ENCODE data around the gene BCAM. TPM values are rescaled to one million over a fixed set of nuclear protein-coding genes. Genes with fewer than 3 reads are reported as not detected.

The BCAM gene
- polyA plus RNA-seq, 4 donors, result 2.9 to 136 (median 18.5) TPM

- peaks cover 0 to 20% (median 0%) of the 10 kb centered on the region in 3 donors for H3K36me3 ChIP-seq (ENCODE audit: control insufficient read depth in 3 of 3, insufficient read depth in 2 of 3, low read depth in 1 of 3, low read length in 3 of 3)
- H3K4me1 ChIP-seq (ENCODE audit: control insufficient read depth in 3 of 3, insufficient read depth in 2 of 3, low read depth in 1 of 3, low read length in 2 of 3), result peaks cover 0 to 37% (median 0%) of the 10 kb centered on the region in 3 donors
- peak within 1 kb of the TSS; percentile 81 to 97 (median 92) for H3K4me3 ChIP-seq (ENCODE audit: low read depth in 1 of 3, low read length in 3 of 3)
- H3K9me3 ChIP-seq (ENCODE audit: control insufficient read depth in 2 of 2, insufficient read depth in 1 of 2, low read depth in 1 of 2, low read length in 1 of 2), result no peaks in the 10 kb centered on the region
- peak within 1 kb of the TSS; percentile 97 to 100 (median 98) for H3K27ac ChIP-seq (ENCODE audit: low read depth in 1 of 3, low read length in 2 of 3)
- FAIRE-seq, result no peak
- DNase-seq, result peak; percentile 99 to 100
- H3K27me3 ChIP-seq (ENCODE audit: control insufficient read depth in 3 of 3, insufficient read depth in 3 of 3, low read length in 3 of 3), result no peaks in the 10 kb centered on the region
- WGBS, 3 donors, result 0 to 1% (median 1%) methylated on average over 55 to 67 of the region's 67 CpGs
Observed at GRCh38 chr19:44845612-44846454, 36.9 kb downstream of the BCAM start, which contains the start of gene NECTIN2. TSS of gene NECTIN2 (plus strand) at chr19:44846297. CDS start at chr19:44846526, 229 bp downstream.

- no peak for FAIRE-seq
- Histone ChIP-seq H3K9me3 (ENCODE audit: control insufficient read depth in 2 of 2, insufficient read depth in 1 of 2, low read depth in 1 of 2, low read length in 1 of 2) (no peaks in the 10 kb centered on the region), H3K4me1 (ENCODE audit: control insufficient read depth in 3 of 3, insufficient read depth in 2 of 3, low read depth in 1 of 3, low read length in 2 of 3) (peaks cover 0 to 45% (median 0%) of the 10 kb centered on the region in 3 donors), H3K4me3 (ENCODE audit: low read depth in 1 of 3, low read length in 3 of 3) (peak overlapping the region; percentile 81 to 97 (median 92)), H3K27me3 (ENCODE audit: control insufficient read depth in 3 of 3, insufficient read depth in 3 of 3, low read length in 3 of 3) (no peaks in the 10 kb centered on the region), H3K27ac (ENCODE audit: low read depth in 1 of 3, low read length in 2 of 3) (peak overlapping the region; percentile 97 to 100 (median 98)), H3K36me3 (ENCODE audit: control insufficient read depth in 3 of 3, insufficient read depth in 2 of 3, low read depth in 1 of 3, low read length in 3 of 3) (peaks cover 0 to 27% (median 0%) of the 10 kb centered on the region in 3 donors)
- WGBS, 3 donors, result 1 to 2% (median 1%) methylated on average over 33 to 51 of the region's 51 CpGs
- no peak for DNase-seq
Observed at GRCh38 chr19:44846455-44847143, 37.7 kb downstream of the BCAM start.

- peaks cover 0 to 35% (median 0%) of the 10 kb centered on the region in 3 donors for H3K36me3 ChIP-seq (ENCODE audit: control insufficient read depth in 3 of 3, insufficient read depth in 2 of 3, low read depth in 1 of 3, low read length in 3 of 3)
- DNase-seq (peak; percentile 92 to 96), FAIRE-seq (no peak)
- H3K4me3 ChIP-seq (ENCODE audit: low read depth in 1 of 3, low read length in 3 of 3), result peak overlapping the region; percentile 81 to 97 (median 92)
- H3K9me3 ChIP-seq (ENCODE audit: control insufficient read depth in 2 of 2, insufficient read depth in 1 of 2, low read depth in 1 of 2, low read length in 1 of 2), result no peaks in the 10 kb centered on the region
- peaks cover 0 to 45% (median 0%) of the 10 kb centered on the region in 3 donors for H3K4me1 ChIP-seq (ENCODE audit: control insufficient read depth in 3 of 3, insufficient read depth in 2 of 3, low read depth in 1 of 3, low read length in 2 of 3)
- H3K27ac ChIP-seq (ENCODE audit: low read depth in 1 of 3, low read length in 2 of 3), result peak overlapping the region; percentile 97 to 100 (median 98)
- 1 to 2% (median 2%) methylated on average over 44 to 47 of the region's 47 CpGs for WGBS, 3 donors
- no peaks in the 10 kb centered on the region for H3K27me3 ChIP-seq (ENCODE audit: control insufficient read depth in 3 of 3, insufficient read depth in 3 of 3, low read length in 3 of 3)
Observed at GRCh38 chr19:44847144-44848035, 38.5 kb downstream of the BCAM start.

- H3K36me3 ChIP-seq (ENCODE audit: control insufficient read depth in 3 of 3, insufficient read depth in 2 of 3, low read depth in 1 of 3, low read length in 3 of 3), result peaks cover 0 to 44% (median 0%) of the 10 kb centered on the region in 3 donors
- FAIRE-seq (no peak), DNase-seq (no peak)
- no peaks in the 10 kb centered on the region for H3K9me3 ChIP-seq (ENCODE audit: control insufficient read depth in 2 of 2, insufficient read depth in 1 of 2, low read depth in 1 of 2, low read length in 1 of 2)
- H3K4me1 ChIP-seq (ENCODE audit: control insufficient read depth in 3 of 3, insufficient read depth in 2 of 3, low read depth in 1 of 3, low read length in 2 of 3), result peaks cover 0 to 45% (median 0%) of the 10 kb centered on the region in 3 donors
- peak overlapping the region; percentile 74 to 100 (median 97) for H3K27ac ChIP-seq (ENCODE audit: low read depth in 1 of 3, low read length in 2 of 3)
- WGBS, 3 donors, result 21 to 39% (median 32%) methylated on average over 19 of the region's 19 CpGs
- no peaks in the 10 kb centered on the region for H3K27me3 ChIP-seq (ENCODE audit: control insufficient read depth in 3 of 3, insufficient read depth in 3 of 3, low read length in 3 of 3)
- H3K4me3 ChIP-seq (ENCODE audit: low read depth in 1 of 3, low read length in 3 of 3), result peak overlapping the region in 2 of 3 donors; percentile 92 to 97
Observed at GRCh38 chr19:44848036-44848811, 39.3 kb downstream of the BCAM start.

- peaks cover 0 to 45% (median 0%) of the 10 kb centered on the region in 3 donors for H3K4me1 ChIP-seq (ENCODE audit: control insufficient read depth in 3 of 3, insufficient read depth in 2 of 3, low read depth in 1 of 3, low read length in 2 of 3)
- WGBS, 3 donors, result 34 to 53% (median 43%) methylated on average over 18 of the region's 18 CpGs
- FAIRE-seq, result no peak
- peak in 1 of 2 donors; percentile 55 for DNase-seq
- no peaks in the 10 kb centered on the region for H3K27me3 ChIP-seq (ENCODE audit: control insufficient read depth in 3 of 3, insufficient read depth in 3 of 3, low read length in 3 of 3)
- no peaks in the 10 kb centered on the region for H3K9me3 ChIP-seq (ENCODE audit: control insufficient read depth in 2 of 2, insufficient read depth in 1 of 2, low read depth in 1 of 2, low read length in 1 of 2)
- peaks cover 0 to 51% (median 0%) of the 10 kb centered on the region in 3 donors for H3K36me3 ChIP-seq (ENCODE audit: control insufficient read depth in 3 of 3, insufficient read depth in 2 of 3, low read depth in 1 of 3, low read length in 3 of 3)
- peak overlapping the region; percentile 25 to 100 (median 97) for H3K27ac ChIP-seq (ENCODE audit: low read depth in 1 of 3, low read length in 2 of 3)
- peak overlapping the region in 2 of 3 donors; percentile 92 to 97 for H3K4me3 ChIP-seq (ENCODE audit: low read depth in 1 of 3, low read length in 3 of 3)
Observed at GRCh38 chr19:44848812-44849447, 40.0 kb downstream of the BCAM start.

GRCh38 chr19:44850641-44851109, 41.8 kb downstream of the BCAM start:
- DNase-seq (no peak), FAIRE-seq (no peak)
- peaks cover 0 to 34% (median 0%) of the 10 kb centered on the region in 3 donors for H3K4me1 ChIP-seq (ENCODE audit: control insufficient read depth in 3 of 3, insufficient read depth in 2 of 3, low read depth in 1 of 3, low read length in 2 of 3)
- no peak overlapping the region for H3K4me3 ChIP-seq (ENCODE audit: low read depth in 1 of 3, low read length in 3 of 3)
- H3K9me3 ChIP-seq (ENCODE audit: control insufficient read depth in 2 of 2, insufficient read depth in 1 of 2, low read depth in 1 of 2, low read length in 1 of 2), result no peaks in the 10 kb centered on the region
- 59 to 69% (median 65%) methylated on average over 7 to 8 of the region's 8 CpGs for WGBS, 3 donors
- no peak overlapping the region for H3K27ac ChIP-seq (ENCODE audit: low read depth in 1 of 3, low read length in 2 of 3)
- no peaks in the 10 kb centered on the region for H3K27me3 ChIP-seq (ENCODE audit: control insufficient read depth in 3 of 3, insufficient read depth in 3 of 3, low read length in 3 of 3)
- H3K36me3 ChIP-seq (ENCODE audit: control insufficient read depth in 3 of 3, insufficient read depth in 2 of 3, low read depth in 1 of 3, low read length in 3 of 3), result peaks cover 0 to 60% (median 0%) of the 10 kb centered on the region in 3 donors

- Histone ChIP-seq H3K9me3 (ENCODE audit: control insufficient read depth in 2 of 2, insufficient read depth in 1 of 2, low read depth in 1 of 2, low read length in 1 of 2) (no peaks in the 10 kb centered on the region), H3K4me3 (ENCODE audit: low read depth in 1 of 3, low read length in 3 of 3) (no peak overlapping the region), H3K36me3 (ENCODE audit: control insufficient read depth in 3 of 3, insufficient read depth in 2 of 3, low read depth in 1 of 3, low read length in 3 of 3) (peaks cover 0 to 68% (median 0%) of the 10 kb centered on the region in 3 donors), H3K4me1 (ENCODE audit: control insufficient read depth in 3 of 3, insufficient read depth in 2 of 3, low read depth in 1 of 3, low read length in 2 of 3) (peaks cover 0 to 39% (median 0%) of the 10 kb centered on the region in 3 donors), H3K27ac (ENCODE audit: low read depth in 1 of 3, low read length in 2 of 3) (no peak overlapping the region), H3K27me3 (ENCODE audit: control insufficient read depth in 3 of 3, insufficient read depth in 3 of 3, low read length in 3 of 3) (no peaks in the 10 kb centered on the region)
- no peak for FAIRE-seq
- 61 to 68% (median 64%) methylated on average over 2 of the region's 2 CpGs for WGBS, 3 donors
- DNase-seq, result no peak
Observed at GRCh38 chr19:44851427-44851826, 42.5 kb downstream of the BCAM start.

All from small intestine (tissue), 7 donors.